ENCODE data around the gene MIA. TPM values are rescaled to one million over a fixed set of nuclear protein-coding genes. Genes with fewer than 3 reads are reported as not detected.
"Not testable (repeated sequence)": the region's sequence is repeated elsewhere in the genome, so short reads cannot be mapped to it uniquely, and the experiment has no call there.

Gene MIA
- total RNA-seq, 2 donors from 2014 or later = 0.97 to 1.8 TPM

DNA sequence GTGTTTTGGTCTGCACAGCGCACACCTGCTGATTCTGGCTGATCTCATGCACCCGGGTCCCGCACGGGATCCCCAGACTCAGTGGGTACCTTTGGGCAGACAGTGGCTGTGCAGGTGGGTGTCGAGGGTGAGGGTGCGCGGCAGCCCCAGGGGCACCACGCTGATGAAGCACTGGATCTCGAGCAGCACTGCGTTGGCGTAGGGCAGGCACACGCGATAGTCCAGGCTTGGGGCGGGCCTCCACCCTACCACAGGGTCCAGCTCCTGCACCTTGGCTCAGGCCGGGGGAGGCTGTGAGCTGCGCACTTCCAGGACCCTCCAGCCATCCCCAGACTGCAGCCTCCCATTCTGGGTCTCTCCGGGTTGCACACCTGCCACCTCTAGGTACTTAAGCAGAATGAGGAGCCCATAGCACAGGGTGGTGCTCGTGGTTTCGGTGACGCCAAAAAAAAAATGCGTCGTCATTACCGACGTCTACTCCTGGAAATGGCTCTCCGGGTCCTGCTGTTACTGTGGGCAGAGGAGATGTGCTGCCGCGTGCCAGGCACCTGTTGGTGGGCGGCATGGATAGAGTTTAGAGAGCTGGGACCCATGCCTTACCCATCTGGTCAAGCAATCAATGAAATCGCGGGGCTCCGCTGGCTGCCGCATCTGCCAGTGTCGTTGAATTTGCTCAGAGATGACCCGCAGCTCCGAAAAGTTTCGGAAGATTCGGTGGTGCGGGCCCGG is 34.2 kb downstream of the MIA start:
- DNase-seq (peak; percentile 41), ATAC-seq (no peak)
- intact Hi-C loops (cut with DNase I) = loop anchor here in 1 of 2 donors (10.0 kb wide), 1 partner anchor 145 kb away; no protein-coding TSS in a partner anchor

DNA sequence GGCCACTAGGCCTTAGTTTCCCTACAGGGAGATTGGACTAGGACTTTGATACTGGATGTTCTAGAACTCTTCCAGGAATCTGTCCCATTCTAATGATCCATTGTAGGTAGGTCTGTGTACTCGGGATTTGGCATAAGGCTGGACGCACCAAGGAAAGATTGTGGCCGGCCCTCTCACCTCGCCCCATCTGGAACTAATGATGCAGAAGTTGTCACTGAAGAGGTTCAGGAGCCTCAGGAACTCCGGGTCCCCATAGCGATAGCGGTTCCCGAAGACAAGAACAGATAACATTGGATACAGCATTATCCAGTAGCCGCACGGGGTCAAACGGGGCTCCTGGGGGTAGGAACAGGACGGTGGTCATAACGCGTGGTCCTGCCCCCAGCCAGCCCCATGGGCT is 34.8 kb downstream of the MIA start:
- intact Hi-C loops (cut with DNase I) = no loop called here
- DNase-seq (no peak), ATAC-seq (no peak)

DNA sequence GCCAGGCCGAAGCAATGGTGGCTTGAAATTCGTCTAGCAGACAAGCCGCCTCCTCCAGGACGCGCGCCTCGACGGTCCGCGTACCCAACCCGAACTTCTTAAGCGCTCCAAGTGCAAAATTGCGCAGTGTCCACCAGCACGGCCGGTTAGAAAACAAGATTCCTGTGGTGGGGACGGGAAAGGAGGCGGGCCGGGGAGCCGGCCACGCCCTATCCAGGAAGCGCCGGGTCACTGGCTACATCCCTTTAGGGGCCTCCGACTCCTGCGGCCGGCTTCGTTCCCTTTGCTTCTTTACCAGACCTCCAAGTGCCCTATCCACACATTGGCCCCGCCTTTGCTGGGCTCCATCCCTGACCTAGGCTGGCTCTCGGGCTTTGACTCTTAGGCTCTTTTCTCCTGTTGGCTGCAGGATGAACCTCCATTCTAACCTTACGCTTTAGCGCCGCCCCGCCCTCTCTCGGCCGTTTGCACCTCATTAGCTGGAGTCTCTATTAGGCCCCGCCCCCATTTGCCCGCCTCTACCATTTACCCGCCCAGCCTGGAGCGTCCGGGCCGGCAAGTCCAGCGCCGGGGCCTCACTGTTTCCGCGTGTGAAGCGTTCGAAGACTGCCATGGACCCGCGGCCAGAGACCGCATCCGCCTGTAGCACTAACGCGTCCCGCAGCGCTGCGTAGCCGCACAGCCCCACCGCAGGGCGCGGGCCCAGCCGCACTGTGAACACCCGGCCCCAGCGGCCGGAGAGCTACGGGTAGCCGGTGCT is 35.5 kb downstream of the MIA start:
- intact Hi-C loops (cut with DNase I) = not testable (repeated sequence)
- peak; percentile 88 for ATAC-seq

DNA sequence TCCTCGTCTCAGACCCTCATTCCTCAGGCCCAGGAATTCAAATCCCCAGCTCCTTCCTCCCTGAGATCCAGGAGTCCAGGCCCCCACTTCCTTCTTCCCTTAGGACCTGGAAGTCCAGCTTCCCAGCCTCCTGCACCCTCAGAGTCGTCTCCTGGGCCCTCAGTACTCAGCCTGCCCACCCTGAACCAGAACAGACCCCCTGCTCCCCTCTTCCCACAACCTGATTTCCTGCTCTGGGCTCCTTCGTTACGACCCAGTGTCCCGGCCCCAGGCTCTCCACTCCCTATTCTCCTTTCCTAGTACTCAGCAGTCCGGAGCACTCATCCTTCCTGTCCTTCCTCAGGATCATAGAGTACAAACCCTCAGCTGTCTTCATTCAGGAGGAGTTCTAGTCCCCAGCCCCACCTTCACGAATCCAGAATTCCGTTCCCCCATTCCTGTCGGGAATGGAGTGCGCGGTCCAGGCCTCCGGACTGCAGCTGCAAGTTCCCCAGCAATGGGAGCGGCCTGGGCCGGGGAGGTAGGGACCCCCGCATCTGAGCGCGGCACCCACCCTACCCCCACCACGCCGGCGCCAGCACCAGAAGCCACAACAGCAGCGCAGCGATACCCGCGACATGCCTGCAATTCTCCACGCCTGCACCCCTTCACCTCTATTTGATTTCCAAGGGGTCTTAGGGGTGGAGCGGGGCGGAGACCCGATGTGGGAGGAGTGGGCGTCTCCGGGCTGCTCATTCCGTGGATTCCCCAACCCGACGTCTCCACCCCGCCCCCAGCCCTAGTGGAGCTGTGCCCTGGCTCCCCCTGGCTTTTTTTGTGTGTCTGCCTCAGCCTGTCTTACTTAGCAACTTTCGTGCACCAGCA is 36.4 kb downstream of the MIA start:
- intact Hi-C loops (cut with DNase I) = no loop called here
- DNase-seq (no peak), ATAC-seq (no peak)

More for the DNA sequence above, 35.5 kb downstream of the MIA start:
- DNase-seq = peak; percentile 88

DNA sequence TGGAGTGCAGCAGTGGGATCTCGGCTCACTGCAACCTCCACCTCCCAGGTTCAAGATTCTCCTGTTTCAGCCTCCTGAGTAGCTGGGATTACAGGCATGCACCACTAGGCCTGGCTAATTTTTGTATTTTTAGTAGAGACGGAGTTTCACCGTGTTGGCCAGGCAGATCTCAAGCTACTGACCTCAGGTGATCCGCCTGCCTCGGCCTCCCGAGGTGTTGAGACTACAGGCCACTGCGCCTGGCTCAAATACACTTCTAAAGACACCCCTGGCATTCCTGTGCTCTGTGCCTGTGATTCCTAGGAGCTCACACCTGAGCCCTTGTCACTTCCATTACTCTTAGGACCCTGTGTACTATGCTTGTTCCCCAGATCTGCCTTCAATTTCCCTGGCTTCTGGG is 37.2 kb downstream of the MIA start:
- ATAC-seq; DNase-seq; intact Hi-C loops (cut with DNase I): not testable (repeated sequence)

DNA sequence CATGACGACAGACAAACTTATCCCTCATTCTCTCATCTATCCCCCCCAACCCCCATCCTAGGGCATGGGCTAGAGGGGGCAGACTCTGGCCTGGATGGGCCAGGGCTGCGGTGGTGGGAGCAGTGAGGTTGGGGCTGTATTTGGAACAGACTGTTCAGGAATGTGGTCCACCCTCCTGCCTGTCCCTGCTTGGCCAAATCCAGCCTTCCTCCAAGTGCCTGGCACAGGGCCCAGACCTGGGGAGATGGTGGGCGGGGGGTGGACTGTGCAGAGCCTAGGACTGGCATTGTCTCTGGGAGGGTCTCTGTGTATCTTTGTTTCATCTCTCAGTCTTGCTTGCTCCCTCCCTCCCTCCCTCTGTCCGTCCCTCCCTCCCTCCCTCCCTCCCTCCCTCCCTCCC is 37.9 kb downstream of the MIA start:
- ATAC-seq = no peak
- intact Hi-C loops (cut with DNase I) = no loop called here
- no peak for DNase-seq

DNA sequence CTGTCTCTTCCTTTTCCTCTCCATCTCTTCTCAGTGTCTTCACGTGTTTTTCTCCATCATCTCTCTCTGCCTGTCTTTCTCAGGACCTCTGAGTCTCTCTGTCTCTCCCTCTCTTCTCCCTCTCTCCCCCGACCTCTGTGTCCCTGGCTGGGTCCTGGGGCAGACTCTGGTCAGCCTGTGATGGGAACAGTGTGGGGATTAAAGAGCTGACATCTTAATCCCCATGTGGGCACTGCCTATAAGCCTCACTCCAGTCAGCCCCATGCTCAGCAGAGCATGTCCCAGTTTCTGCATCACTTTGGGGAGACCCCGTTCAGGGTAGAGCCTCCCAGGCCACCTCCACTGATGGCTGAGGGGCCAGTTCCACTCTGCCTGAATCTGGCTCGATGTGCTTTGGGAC is 39.9 kb downstream of the MIA start:
- intact Hi-C loops (cut with DNase I) = no loop called here
- ATAC-seq = no peak
- DNase-seq = no peak

DNA sequence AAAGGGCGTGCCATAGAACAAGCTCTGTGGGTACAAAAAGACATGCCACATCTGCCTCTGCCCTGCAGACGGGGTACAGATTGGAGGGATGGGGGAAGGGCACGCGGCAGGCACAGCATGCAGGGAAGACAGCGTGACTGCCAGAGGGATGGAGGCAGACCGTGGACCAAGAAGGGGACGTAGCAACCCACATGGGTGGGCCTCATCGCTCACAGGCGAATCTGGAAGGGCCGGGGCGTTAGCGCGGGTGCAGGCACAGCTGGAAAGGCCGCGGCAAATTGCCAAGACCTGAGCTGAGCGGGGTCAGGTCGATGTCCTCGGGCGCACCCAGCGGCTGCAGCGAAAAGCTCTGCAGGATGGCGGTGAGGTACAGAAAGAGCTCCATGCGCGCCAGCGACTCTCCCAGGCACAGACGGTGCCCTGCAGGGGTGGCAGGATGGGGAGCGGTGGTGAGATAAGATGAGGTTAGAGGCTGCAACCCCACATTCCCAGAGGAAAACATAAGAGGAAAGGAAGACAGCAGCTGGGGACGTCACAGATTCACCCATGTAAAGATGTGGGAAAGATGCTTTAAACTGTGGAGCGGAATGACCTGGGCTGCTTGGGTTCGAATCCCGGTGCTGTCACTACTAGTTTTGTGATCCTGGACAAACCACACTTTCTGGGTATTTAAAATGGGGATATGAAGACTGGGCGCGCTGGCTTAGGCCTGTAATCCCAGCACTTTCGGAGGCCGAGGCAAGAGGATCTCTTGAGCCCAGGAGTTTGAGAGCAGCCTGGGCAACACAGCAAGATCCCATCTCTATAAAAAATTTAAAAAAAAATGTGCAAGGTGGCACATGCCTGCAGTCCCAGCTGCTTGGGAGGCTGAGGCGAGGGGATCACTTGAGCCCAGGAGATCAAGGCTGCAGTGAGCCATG is 43.4 kb downstream of the MIA start:
- peak; percentile 85 for DNase-seq
- intact Hi-C loops (cut with DNase I) = loop anchor here in 1 of 2 donors (2.0 kb wide), 1 partner anchor 156 kb away; no protein-coding TSS in a partner anchor
- ATAC-seq = peak; percentile 87 to 88

DNA sequence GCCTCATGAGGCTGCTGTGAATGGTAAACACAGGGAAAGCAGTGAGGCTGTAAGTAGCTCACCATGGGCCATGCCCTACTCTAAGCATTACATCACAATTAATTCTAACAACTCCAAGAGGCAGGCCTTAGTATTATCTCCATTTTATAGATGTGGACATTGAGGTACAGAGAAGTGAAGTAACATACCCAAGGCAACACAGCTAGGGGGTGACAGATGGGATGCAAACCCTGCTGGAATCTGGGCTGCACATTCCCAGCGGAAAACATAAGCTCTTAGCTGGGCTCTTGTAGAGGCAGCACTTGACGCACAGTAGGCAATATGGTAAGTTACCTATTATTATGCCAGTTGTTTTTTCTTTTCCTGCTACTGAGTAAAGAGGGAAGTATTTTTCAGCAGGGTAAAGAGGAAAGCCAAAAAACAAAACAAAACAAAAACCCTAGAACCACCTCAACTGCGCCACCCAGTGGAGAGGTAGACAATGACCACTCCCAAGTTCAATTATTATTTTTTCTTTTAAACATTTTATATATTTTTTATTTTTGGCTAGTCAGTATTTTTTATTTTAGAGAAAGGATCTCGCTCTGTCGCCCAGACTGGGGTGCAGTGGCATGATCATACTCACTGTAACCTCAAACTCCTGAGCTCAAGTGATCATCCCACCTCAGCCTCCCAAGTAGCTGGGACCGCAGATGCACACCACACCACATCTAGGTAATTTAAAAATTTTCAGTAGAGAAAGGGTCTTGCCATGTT is 44.3 kb downstream of the MIA start:
- peak; percentile 22 to 26 for ATAC-seq
- intact Hi-C loops (cut with DNase I) = loop anchor here in 1 of 2 donors (2.0 kb wide), 1 partner anchor 157 kb away; no protein-coding TSS in a partner anchor

DNA sequence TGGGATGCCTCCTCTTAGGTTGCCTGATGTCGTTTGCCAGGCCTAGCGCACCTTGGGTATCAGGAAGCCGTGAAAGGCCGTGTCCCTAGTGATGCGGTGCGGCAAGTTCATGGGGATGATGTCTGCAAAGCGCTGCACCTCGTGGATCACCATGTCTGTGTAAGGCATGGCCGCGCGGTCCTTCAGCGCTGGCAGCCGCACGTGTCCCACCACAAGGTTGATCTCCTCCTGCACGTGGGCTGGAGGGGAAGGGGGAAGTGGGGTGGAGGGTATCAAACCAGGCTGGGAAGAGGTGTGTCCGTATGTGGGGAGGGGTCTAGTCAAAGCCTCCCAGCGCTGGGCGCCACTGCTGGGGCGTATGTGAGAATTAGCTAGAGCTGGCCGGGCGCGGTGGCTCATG is 46.8 kb downstream of the MIA start:
- DNase-seq (no peak), ATAC-seq (no peak)
- intact Hi-C loops (cut with DNase I) = no loop called here

More for the DNA sequence above, 44.3 kb downstream of the MIA start:
- DNase-seq = peak; percentile 50

DNA sequence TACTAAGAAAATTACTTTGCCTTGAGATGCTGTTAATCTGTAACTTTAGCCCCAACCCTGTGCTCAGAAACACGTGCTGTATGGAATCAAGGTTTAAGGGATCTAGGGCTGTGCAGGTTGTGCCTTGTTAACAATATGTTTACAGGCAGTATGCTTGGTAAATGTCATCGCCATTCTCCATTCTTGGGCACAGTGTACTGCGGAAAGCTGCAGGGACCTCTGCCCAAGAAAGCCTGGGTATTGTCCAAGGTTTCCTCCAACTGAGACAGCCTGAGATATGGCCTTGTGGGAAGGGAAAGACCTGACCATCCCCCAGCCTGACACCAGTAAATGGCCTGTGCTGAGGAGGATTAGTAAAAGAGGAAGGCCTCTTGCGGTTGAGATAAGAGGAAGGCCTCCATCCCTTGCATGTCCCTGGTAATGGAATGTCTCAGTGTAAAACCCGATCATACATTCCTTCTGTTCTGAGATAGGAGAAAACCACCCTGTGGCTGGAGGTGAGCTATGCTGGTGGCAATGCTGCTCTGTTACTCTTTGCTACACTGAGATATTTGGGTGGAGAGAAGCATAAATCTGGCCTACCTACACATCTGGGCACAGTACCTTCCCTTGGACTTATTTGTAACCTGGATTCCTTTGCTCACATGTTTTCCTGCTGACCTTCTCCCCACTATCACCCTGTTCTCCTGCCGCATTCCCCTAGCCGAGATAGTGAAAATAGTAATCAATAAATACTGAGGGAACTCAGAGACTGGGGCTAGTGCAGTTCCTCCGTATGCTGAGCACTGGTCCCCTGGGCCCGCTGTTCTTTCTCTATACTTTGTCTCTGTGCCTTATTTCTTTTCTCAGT is 47.6 kb downstream of the MIA start:
- ATAC-seq; DNase-seq; intact Hi-C loops (cut with DNase I): not testable (repeated sequence)

DNA sequence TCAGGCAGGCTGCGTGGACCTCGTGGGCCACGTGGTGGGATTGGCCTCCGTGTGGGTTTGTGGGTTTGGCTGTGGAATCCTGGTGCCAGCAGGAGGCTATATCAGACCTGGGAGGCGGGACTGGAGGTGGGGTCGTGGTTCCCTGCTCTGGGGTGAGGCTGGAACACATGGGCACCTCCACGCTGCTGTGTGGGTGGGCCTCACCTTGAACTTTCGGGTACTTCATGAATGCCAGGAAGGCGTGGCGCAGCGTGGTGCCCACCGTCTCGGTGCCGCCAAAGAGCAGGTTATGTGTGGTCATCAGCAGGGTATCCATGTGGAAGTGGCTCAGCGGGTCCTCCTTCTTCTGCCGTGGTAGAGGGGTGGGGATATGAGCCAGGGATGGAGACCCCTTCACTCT is 49.6 kb downstream of the MIA start:
- DNase-seq; ATAC-seq; intact Hi-C loops (cut with DNase I): not testable (repeated sequence)

DNA sequence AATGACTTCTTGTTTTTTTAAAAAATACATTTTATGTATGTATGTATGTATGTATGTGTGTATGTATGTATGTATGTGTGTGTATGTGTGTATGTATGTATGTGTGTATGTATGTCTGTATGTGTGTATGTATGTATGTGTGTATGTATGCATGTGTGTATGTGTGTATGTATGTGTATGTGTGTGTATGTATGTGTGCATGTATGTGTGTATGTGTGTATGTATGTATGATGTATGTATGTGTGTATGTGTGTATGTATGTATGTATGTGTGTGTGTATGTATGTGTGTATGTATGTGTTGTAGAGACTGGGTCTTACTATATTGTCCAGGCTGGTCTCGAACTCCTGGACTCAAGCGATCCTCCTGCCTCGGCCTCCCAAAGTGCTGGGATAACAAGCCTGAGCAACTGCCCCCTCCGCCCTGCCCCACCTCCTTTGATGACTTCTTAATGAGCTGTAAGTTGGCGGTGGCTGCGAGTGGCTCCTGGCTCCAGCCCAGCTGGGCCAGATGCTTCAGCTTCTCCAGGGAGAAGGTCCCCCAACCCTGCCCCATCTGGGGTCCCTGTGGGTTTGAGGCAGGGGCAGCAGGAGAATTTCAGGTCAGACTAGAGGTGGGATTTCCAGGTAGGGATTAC is 50.3 kb downstream of the MIA start:
- intact Hi-C loops (cut with DNase I); ATAC-seq; DNase-seq: not testable (repeated sequence)

DNA sequence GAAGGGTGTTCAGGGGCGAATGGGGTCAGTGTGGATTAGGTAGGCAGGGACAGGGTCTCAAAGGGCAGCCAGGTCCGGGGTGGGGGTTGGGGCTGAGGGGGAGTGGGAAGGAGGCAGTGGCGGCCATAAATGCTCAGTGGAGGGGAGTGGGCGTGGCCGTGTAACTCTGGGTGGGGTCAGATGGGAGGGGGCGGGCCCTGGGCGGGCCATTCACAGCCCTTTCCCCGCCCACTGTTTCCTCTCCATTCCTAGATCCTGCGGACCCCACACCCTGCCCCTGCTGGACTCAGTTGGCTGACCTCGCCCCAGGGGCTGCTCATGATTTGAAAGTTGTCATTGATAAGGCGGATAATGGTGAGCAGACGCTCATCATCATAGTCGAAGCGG is 51.0 kb downstream of the MIA start:
- intact Hi-C loops (cut with DNase I); ATAC-seq; DNase-seq: not testable (repeated sequence)

DNA sequence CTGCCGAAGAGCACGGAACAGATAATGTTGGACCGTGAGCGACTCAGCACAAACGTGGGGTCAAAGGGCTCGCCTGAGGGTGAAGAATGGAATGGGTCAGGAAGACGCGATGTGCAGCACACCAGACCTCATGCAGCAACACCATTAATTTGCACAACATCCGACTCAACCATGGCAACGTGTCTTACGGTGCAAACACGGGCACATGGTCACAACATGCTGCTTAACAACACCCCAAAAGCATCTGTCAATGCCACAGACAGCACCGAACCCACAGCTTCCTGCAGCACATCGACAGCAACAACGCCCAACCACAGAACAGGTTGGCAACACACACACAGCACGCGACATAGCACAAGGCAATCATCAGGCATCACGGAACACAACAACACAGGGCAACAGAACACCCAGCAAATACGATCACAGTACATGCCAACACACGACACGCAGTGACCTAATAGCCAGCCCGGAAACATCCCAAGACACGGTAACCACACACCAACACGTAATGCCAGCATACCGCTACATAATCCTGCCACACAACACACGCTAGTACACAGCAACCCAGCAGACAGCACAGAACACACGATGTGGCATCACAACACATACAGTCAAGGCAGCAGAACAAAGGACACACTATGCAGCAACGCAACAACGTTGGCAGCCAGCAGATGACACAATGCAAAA is 51.5 kb downstream of the MIA start:
- intact Hi-C loops (cut with DNase I); ATAC-seq; DNase-seq: not testable (repeated sequence)

Data from left cardiac atrium (tissue), 4 donors.